ENCODE results near the gene NAA60. TPM values are rescaled to one million over a fixed set of nuclear protein-coding genes. Genes with fewer than 3 reads are reported as not detected.

NAA60 gene
- total RNA-seq, 1 experiment from 2014 or later: 2.2 TPM

Other genes starting within 250 kb of the NAA60 start
- 8.0 and 8.7 TPM in 2 replicates for gene ZNF200, start 208.5 kb upstream of the NAA60 start, total RNA-seq (2014; rRNA removed; shearing (Covaris generic))
- gene MEFV, start 187.0 kb upstream of the NAA60 start, total RNA-seq (2014; rRNA removed; shearing (Covaris generic)): 0.21 and 0.34 TPM in 2 replicates
- gene ZNF263, start 160.2 kb upstream of the NAA60 start, total RNA-seq (2014; rRNA removed; shearing (Covaris generic)): 28.8 and 61.1 TPM in 2 replicates
- gene TIGD7, start 138.2 kb upstream of the NAA60 start, total RNA-seq (2014; rRNA removed; shearing (Covaris generic)): 3.5 and 4.1 TPM in 2 replicates
- 20.6 and 20.7 TPM in 2 replicates for gene ZNF75A, start 138.2 kb upstream of the NAA60 start, total RNA-seq (2014; rRNA removed; shearing (Covaris generic))
- gene OR2C1, start 87.8 kb upstream of the NAA60 start, total RNA-seq (2014; rRNA removed; shearing (Covaris generic)): not detected in 2 replicates
- gene ZSCAN32, start 42.7 kb upstream of the NAA60 start, total RNA-seq (2014; rRNA removed; shearing (Covaris generic)): 7.6 and 14.2 TPM in 2 replicates
- gene ZNF174, start 42.5 kb upstream of the NAA60 start, total RNA-seq (2014; rRNA removed; shearing (Covaris generic)): 3.8 and 7.4 TPM in 2 replicates
- gene ZNF597, start 176 bp upstream of the NAA60 start, total RNA-seq (2014; rRNA removed; shearing (Covaris generic)): not detected in 2 replicates
- not detected in 2 replicates for gene C16orf90, start 51.8 kb downstream of the NAA60 start, total RNA-seq (2014; rRNA removed; shearing (Covaris generic))
- gene CLUAP1, start 57.3 kb downstream of the NAA60 start, total RNA-seq (2014; rRNA removed; shearing (Covaris generic)): 19.2 and 21.9 TPM in 2 replicates
- 0.06 and 0.21 TPM in 2 replicates for gene NLRC3, start 133.7 kb downstream of the NAA60 start, total RNA-seq (2014; rRNA removed; shearing (Covaris generic))
- gene SLX4, start 167.9 kb downstream of the NAA60 start, total RNA-seq (2014; rRNA removed; shearing (Covaris generic)): 2.6 and 3.5 TPM in 2 replicates
- gene DNASE1, start 211.0 kb downstream of the NAA60 start, total RNA-seq (2014; rRNA removed; shearing (Covaris generic)): 2.8 and 3.2 TPM in 2 replicates

All from Daoy (cell line).